GM18517 (cell line): ENCODE measurements around the gene BDH2.

Experiments used
- ATAC-seq: cut with Tn5 transposase; IDR thresholded peaks from one replicate; pipeline ENCODE4 v1.9.1; 2021; ENCODE audit warnings: mild to moderate bottlenecking, moderate library complexity; ENCODE audit not compliant: unreplicated experiment

Gene BDH2

DNA sequence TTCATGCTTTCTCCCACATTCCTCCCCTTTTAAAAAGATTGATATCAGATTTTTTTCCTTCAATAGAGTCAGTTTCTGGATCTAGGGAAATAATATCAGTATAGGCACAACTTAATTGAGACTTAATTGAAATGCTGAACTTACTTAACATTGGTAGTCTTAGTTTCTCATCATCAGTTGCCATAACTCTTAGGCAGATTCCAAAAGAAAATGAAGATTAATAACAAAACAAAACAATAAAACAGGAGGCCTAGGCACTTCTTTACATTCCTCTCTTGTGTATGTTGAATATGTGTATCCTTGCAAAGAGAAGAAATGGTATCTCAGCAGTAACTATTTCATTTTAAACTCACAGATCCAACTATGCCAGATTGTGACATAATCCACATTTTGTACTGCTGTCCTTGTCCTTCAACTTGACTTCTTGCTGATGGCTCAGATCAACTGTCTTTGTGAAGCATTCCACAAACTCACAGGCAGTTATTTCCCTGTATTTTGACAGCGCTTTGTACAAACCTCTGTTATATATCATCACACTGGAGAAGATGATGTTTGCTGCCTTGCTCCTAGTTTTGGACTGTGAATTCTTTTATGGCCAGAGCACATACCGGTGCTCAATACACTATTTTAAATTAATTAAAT lies 14.0 kb downstream of the BDH2 start:
- no peak for ATAC-seq

DNA sequence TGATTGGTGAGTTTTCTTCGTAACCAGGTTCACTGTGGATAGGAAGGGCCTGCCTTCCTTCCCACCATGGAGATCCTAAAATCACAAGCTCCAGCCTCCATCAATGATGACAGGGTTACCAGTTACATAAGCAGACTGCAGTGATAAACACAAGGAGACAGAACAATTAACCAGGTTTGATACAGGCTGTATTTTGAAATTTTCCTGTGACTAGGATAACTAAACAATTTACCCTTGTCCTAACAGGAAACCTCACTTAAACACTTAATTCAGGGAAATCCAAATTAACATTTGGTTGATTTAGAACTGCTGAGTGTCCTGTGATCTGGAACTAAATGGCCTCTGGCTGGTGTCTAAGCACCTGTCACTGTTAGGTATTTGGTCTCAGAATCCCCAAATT lies 20.0 kb downstream of the BDH2 start:
- no peak for ATAC-seq

DNA sequence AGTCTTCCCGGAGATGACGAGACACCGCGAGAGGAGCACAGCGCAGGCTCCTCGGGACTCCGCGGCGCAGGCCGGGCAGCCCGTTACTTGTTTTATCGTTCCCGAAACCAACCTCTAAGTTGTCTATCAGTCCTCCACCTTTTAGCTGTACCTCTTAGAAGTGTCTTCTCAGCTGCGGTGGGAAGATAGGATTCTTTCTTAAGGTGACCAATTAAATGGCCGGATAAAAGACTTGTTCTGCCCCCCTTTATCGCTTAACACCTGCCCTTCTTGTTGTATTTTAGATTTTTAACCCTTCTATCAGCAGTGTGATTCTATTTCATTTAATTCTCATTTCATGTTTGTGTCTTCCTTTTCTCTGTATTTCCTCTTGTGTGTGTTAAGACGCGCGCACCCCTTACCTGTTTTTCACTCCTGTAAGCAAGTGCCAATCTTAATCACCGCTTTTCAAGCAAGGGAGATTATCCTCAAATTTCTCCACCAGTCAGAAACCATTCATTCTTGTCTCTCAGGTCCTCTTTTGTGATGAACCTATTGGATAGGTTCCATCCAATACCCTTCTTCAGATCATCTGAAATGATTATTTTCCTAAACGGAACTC lies 22.8 kb downstream of the BDH2 start, which contains the start of gene SLC9B2:
TSS of gene SLC9B2 (minus strand) at position 15 of the 601 bp plus-strand sequence. CDS start 9,211 bp downstream, outside the sequence.
- ATAC-seq, result peak; percentile 38

DNA sequence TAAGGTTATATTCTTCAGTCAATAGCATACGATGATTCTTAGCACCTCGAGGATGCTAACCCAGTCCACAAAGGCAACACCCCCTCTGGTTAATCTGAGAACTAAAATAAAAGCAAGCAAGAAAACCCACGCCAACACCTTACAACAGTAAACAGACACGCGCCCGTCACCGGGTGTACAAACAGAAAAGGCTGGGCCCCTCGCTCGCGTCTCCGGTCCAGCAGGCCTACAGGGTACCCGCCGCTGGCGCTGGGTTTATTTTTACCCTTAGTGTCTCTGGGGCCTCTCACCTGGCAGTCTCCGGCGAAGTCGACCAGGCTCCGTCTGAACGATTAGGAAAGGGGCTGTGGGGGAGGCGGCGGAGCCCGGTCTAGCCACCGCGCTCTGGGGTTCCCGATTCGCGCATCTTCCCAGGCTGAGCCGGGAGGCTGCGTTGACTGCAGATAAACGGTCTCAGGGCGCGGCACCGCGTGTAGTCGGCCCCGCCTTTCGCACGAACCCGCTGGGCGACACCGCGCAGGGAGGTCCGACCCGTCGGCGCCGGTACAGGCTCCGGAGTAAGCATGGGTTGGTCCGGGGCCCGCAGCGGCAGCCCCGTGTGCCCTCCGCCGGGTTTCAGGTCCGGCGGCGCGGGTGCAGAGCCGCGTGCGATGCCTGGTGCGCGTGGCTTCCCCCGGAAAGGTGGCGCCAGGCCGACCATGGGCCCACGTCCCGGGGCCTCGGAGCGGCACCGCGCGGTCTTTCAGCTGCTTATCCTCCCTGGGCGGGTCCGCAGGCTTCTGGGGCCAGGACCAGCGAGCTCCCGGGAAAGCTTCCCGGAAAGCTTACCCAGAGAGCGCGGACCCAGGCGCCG lies 23.5 kb downstream of the BDH2 start:
- ATAC-seq, result peak; percentile 60

DNA sequence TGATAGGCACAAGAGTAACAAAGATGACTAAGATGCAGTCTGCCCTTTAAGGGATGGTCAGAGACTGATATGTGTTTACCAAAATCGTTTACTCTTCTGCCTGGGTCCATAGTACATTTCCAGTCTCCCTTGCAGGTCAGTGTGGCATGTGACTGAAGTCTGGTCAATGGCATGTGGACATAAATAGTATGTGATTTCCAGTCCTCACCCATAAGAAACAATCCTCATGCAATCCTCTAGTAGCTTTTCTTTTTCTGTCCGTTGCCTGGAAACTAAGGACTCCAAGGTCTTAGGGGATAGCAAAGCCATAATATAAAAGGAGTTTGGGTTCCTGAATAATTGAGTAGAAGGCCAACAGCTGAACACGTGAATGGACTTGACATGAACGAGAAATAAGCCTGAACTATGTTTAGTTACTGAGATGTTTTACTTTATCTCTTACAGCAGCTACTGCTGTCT lies 24.2 kb downstream of the BDH2 start:
- ATAC-seq, result peak; percentile 1

DNA sequence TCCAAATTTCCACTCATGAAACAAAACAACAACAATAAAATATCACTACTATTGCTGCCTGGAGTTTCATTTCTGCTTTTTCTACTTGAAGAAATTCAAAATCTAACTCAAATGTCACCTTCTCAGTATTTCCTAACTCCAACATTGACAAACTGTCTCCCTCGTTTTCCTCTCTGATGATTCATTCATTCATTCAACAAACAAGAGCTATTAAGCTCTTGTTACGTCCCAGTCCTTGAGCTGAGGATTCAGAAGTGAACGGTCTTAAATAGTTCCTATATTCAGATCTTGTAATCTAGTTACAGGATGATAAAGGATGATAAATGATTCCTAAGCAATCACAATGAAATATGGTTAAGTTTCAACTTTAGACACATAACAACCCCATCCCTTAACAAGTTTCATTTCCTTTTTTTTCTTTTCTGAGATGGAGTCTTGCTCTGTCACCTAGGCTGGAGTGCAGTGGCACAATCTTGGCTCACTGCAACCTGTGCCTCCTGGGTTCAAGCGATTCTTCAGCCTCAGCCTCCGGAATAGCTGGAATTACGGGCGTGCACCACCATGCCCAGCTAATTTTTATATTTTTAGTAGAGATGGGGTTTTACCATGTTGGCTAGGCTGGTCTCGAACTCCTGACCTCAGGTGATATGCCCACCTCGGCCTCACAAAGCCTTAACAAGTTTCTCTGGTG lies 24.7 kb downstream of the BDH2 start:
- peak; percentile 43 for ATAC-seq

DNA sequence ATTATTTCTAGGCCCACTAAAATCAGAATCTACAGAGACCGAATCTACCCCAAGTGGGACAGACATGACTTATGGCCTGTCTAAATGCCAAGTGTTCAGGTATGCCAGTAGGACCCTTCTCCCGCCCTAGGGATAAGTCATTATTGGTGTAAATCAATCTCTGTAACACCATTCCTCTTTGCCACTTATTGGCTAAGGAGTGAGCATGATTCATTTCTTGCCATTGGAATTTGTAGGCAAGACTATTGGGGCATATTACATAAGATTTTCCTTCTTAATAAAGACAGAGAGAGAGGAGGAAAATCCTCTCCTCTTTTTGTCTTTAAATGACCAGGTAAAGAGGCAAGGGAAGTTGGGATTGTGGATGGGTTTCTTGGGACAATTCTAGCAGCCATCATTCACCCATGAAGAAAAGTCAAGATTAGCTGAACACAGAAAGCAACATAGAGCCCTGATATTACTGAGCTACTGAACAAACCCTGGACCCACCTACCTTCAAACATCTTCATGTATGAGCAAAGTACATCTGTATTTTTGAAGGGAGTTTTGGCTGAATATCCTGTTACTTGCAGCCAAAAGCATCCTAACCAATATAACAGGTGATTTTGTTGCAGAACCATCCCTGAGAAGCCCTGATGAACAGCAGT lies 25.7 kb downstream of the BDH2 start:
- no peak for ATAC-seq

DNA sequence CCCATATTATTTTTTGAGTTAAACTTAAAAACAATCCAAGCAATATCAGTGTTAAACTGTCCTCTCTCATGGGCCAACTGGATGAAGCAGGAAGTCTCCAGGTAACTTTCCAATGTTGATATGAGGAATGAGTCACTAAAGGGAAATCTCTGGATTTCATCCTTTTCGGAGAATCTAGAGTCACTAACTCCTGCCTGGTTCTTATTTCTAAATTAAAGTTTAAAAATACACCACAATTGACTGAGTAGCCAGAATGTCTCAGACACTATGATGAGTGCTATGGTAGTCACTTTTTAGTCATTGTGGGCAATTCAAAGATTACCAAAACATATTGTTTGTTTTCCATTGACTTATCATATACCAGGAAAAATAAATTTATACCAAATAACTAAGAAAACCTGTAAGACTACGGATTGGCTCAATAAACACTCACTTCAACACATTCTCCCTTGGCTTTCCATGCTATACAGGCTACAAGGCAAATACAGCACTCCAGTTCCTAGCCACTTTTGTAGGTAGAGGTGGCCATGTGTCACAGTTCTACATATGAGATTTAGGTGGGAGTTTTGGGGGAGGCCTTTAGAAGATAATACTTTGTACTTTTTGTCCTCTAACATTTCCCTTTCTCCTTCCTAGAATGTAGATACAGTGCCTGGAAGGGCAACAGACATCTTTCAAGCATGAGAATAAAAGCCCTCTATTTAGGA lies 31.6 kb downstream of the BDH2 start:
- ATAC-seq, result no peak

DNA sequence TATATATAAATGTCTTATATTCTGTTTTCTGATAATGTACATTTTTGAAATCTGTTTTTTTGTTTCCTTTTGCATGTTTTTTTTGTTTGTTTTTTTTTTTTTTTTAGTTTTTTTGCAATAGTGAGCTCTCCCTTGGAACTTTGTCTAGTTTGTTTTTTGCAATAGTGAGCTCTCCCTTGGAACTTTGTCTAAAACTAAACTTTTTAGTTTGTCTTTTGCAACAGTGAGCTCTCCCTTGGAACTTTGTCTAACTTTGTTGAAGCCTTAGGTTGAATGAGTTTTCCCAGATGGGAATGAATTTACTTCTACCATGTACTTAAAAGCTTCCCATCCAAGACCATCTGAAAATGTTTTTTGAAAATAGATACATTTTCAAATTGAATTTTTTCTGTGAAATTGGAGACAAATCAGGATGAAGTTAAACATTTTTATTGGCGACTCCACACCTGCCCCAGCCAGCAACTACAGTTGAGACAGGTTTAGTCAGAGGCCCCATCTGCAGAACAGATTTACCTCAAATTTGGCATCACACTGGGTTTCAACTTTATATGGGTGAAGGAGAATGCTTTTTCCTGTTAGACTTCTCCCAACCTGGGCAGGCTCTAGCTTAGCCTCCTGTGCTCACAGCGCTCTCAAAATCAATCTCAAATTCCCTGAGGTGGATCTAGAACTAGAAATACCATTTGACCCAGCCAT lies 39.0 kb downstream of the BDH2 start:
- no peak for ATAC-seq

DNA sequence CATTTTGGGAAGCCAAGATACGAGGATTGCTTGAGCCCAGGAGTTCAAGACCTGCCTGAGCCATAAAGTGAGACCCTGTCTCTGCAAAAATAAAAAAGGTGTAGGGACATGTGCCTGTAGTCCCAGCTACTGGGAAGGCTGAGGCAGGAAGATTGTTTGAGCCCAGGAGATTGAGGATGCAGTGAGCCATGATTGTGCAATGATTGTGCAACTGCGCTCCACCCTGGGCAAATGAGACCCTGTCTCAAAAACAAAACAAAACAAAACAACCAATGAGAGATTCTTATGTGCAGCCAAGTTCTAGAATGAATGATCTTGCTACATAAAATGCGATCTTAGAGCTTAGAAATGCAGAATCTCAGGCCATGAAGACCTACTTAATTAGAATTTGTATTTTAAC lies 45.6 kb downstream of the BDH2 start:
- ATAC-seq, result no peak

DNA sequence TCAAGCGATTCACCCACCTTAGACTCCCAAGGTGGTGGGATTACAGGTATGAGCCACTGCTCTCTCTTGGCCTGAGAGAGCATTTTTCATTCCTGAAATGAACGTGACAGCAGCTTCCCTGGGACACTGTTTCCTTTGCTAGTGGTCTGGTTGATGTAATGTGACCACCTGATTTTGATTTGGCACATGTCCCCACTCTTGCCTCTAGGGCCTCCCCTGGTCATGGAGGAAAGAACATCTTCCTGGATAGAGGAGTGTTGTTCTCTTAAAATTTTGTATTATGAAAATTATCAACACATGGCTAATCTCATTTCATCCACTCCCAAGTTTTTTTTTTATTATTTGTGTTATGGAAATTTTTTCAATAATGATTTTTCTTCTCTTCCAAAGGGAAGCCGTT lies 46.9 kb downstream of the BDH2 start:
- no peak for ATAC-seq

DNA sequence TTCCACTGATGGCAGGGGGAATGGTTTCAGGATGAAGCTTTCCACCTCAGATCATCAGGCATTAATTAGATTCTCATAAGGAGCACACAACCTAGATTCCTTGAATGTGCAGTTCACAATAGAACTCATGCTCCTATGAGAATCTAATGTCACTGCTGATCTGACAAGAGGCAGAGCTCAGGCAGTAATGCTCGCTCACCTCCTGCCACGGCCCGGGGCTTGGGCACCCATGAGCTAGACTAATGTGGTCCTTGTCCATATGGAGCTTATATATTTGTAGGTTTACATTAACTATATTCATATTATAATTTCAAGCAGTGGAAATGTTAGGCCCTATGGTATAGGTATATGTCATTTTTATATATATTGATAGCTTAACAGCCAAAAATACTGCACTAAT lies 47.5 kb downstream of the BDH2 start:
- no peak for ATAC-seq

DNA sequence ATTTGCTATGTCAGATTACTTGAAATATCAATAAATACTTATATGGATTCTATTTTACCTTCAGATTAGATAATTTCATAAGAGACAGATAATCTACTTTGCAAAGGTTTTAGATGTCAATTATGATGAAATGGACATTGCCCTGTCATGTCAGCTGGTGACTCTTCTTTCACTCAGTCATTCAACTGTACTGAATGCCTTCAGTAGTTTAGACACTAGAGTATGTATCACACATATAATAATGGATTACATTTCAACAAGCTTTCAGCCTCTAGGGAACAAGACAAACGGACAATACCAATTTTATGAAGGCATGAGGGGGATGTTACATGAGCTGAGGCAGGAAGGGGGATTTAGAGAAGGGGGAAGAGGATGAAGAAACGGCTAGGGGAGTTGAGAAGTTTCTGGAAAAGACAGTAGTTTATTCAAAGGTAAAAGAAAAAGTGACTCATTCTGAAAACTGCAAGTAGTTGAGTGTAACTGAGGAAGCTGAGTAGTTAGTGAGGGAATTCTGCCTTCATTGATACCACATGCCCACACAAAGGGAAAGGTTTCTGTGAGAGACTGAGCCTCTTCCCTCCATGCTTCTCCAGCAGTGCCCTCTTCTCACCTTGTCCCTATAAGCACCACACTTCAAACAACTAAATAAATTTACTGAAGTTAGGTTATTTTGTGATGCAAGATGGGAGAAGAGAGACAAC lies 48.7 kb downstream of the BDH2 start:
- no peak for ATAC-seq

DNA sequence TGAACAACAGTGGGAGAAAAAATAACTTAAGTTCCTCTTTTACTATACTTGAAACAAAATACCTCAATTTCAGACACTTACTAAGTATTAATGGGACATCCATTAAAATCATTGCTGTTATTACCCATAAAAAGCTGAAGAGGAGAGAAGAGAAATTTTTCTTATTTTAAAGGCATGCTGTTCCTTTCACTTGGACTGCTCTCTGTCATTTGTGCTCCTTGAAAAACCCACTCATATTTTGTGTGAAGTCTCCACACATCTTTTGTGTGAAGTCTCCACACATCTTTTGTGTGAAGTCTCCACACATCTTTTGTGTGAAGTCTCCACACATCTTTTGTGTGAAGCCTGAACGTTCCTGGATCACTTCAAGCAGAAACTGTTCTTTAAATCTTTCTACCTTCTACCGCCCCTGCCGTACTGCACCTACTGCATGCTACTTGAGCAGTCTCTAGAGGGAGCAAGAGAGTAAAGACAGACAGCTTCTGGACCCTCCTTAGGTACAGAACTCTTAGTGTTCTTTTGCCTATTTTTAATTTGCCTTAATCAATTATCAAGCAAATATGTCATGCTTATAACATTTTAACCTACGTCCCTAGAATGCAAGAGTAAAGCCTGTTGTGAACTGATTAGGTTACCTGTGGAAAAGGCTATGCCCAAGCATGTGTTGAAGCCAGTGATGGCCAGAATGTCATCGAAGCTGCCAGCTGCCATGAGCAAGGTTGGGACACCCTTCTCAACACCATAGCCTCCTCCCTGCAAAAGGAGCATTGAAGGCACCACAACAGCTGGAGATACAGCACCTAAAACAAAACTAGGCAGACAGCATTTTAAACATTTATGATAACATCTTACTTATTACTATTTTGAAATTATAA lies 53.0 kb downstream of the BDH2 start:
- ATAC-seq, result peak; percentile 92

DNA sequence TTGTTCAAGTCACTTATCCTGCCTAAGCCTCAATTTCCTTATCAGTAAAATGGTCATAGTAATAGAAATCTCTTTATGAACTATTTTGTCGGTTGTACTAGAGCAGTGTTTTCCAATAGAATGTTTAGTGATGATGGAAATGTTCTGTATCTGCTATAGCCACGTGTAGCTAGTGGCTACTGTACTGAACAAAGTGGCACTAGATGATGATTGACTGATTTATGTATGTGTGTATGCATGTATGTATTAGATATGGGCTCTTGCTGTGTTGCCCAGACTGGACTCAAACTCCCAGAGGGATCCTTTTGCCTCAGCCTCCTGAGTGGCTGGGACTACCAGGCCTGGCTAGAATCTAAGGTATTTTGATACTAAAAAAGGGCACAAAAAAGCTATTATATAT lies 55.5 kb downstream of the BDH2 start:
- no peak for ATAC-seq

DNA sequence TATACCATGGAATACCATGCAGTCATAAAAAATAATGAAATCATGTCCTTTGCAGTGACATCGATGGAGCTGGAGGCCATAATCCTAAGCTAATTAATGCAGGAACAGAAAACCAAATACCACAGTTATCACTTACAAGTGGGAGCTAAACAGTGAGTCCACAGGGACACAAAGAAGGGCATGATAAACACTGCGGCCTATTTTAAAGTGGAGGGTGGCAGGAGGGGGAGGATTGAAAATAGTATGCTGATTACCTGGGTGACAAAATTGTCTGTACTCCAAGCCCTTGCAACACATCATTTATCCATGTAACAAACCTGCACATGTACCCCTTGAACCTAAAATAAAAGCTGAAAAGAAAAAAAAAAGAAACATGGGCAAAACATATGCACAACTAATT lies 63.5 kb downstream of the BDH2 start:
- ATAC-seq, result no peak

DNA sequence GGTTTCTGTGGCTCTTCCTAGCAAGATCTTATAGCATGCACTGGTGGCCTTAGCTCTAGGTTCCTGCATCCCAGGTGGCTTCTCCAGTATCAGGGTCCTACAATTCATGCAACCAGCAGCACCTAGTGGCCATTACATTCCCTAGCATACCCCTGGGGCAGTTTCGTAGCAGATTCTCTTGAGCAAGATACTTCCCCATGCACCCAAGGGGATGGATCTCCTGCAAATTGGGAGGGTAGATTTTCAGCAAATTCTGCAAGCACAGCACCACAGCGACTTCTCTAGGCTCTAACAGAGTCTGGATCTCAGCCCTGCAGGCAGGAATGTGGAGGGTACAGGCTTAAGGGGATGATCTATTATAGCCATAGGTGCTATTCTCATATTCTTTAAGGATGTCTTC lies 67.1 kb downstream of the BDH2 start:
- ATAC-seq, result peak; percentile 60

DNA sequence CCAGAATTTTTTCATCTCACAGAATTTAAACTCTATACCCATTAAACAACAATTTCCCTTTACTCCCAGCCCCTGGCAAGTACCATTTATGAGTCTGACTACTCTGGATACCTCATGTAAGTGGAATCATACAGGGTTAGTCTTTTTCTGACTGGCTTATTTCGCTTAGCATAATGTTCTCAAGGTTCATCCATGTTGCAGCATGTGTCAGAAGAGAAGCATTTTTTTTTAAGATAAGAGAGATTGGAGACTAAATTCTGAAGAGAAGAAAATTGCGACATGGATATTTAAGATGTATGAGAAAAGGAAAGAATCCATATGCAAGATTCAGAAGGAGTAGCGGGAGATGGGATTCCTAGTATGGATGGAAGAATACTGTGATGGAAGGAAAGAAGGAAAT lies 68.8 kb downstream of the BDH2 start:
- no peak for ATAC-seq
